BLaER1 (cell line): ENCODE measurements around the gene PI4K2A.
A peak's percentile ranks its signal among the peaks of the same experiment; 100 is the strongest.
"Not testable (repeated sequence)": the region's sequence is repeated elsewhere in the genome, so short reads cannot be mapped to it uniquely, and the experiment has no call there.

Experiments used
- H3K27ac ChIP-seq: shearing (Covaris generic); formaldehyde crosslinking; 2 replicates; pipeline ENCODE4 v1.8.1; 2022
- H3K27me3 ChIP-seq: shearing (Covaris generic); formaldehyde crosslinking; 2 replicates; pipeline ENCODE4 v1.8.1; 2022
- H3K36me3 ChIP-seq: shearing (Covaris generic); formaldehyde crosslinking; 2 replicates; pipeline ENCODE4 v1.8.1; 2022
- H3K4me1 ChIP-seq: shearing (Covaris generic); formaldehyde crosslinking; 2 replicates; pipeline ENCODE4 v1.8.1; 2022
- H3K4me2 ChIP-seq: shearing (Covaris generic); formaldehyde crosslinking; 2 replicates; pipeline ENCODE4 v1.8.1; 2022
- H3K4me3 ChIP-seq: shearing (Covaris generic); formaldehyde crosslinking; 2 replicates; pipeline ENCODE4 v1.8.1; 2022
- H3K9ac ChIP-seq: shearing (Covaris generic); formaldehyde crosslinking; 2 replicates; pipeline ENCODE4 v1.8.1; 2022
- H3K9me3 ChIP-seq: shearing (Covaris generic); formaldehyde crosslinking; 2 replicates; pipeline ENCODE4 v1.8.1; 2022
- H4K20me1 ChIP-seq: shearing (Covaris generic); formaldehyde crosslinking; 2 replicates; pipeline ENCODE4 v1.8.1; 2022
- Cebpa-rat ChIP-seq: shearing (Covaris generic); IDR thresholded peaks from 2 replicates; pipeline ENCODE4 v1.8.1; 2022

The PI4K2A gene

GRCh38 chr10:97629289-97629688, 11.2 kb upstream of the PI4K2A start:
- H3K4me2 ChIP-seq, result no peak overlapping the region
- no peak for TF ChIP-seq Cebpa-rat
- H3K4me1 ChIP-seq, result no peaks in the 10 kb centered on the region
- no peak overlapping the region for H3K9ac ChIP-seq
- H3K27me3 ChIP-seq, result no peaks in the 10 kb centered on the region
- H3K36me3 ChIP-seq, result no peaks in the 10 kb centered on the region
- H3K4me3 ChIP-seq, result no peak overlapping the region
- H3K27ac ChIP-seq, result no peak overlapping the region
- no peaks in the 10 kb centered on the region for H4K20me1 ChIP-seq
- H3K9me3 ChIP-seq, result peaks cover 10% of the 10 kb centered on the region; the same call in 1 of the 2 replicates

GRCh38 chr10:97631098-97631497, 9.4 kb upstream of the PI4K2A start:
- H4K20me1 ChIP-seq, result no peaks in the 10 kb centered on the region
- H3K4me3 ChIP-seq, result no peak overlapping the region
- H3K36me3 ChIP-seq, result no peaks in the 10 kb centered on the region
- H3K27me3 ChIP-seq, result no peaks in the 10 kb centered on the region
- no peak overlapping the region for H3K4me2 ChIP-seq
- no peaks in the 10 kb centered on the region for H3K4me1 ChIP-seq
- no peak overlapping the region for H3K27ac ChIP-seq
- peaks cover 10% of the 10 kb centered on the region; the same call in 1 of the 2 replicates for H3K9me3 ChIP-seq
- H3K9ac ChIP-seq, result no peak overlapping the region
- no peak for TF ChIP-seq Cebpa-rat

- Histone ChIP-seq H3K36me3 (no peaks in the 10 kb centered on the region), H4K20me1 (no peaks in the 10 kb centered on the region), H3K9ac (no peak within 1 kb of the TSS), H3K4me2 (no peak within 1 kb of the TSS), H3K4me3 (no peak within 1 kb of the TSS), H3K27me3 (no peaks in the 10 kb centered on the region), H3K4me1 (no peaks in the 10 kb centered on the region), H3K27ac (no peak within 1 kb of the TSS), H3K9me3 (peaks cover 10% of the 10 kb centered on the region; the same call in 1 of the 2 replicates)
- TF ChIP-seq Cebpa-rat, result no peak
Measured at GRCh38 chr10:97632949-97633884, 7.3 kb upstream of the PI4K2A start, which contains the start of gene MORN4. Gene MORN4, minus strand, starts transcription at chr10:97633500. Its CDS starts 13,847 bp downstream, at chr10:97619653.

GRCh38 chr10:97633921-97634320, 6.5 kb upstream of the PI4K2A start:
- no peaks in the 10 kb centered on the region for H3K36me3 ChIP-seq
- H3K27ac ChIP-seq, result no peak overlapping the region
- H3K27me3 ChIP-seq, result no peaks in the 10 kb centered on the region
- peaks cover 10% of the 10 kb centered on the region; the same call in 1 of the 2 replicates for H3K9me3 ChIP-seq
- H3K4me1 ChIP-seq, result no peaks in the 10 kb centered on the region
- no peak overlapping the region for H3K9ac ChIP-seq
- H4K20me1 ChIP-seq, result no peaks in the 10 kb centered on the region
- TF ChIP-seq Cebpa-rat, result no peak
- H3K4me3 ChIP-seq, result no peak overlapping the region
- H3K4me2 ChIP-seq, result no peak overlapping the region

GRCh38 chr10:97635577-97635976, 4.9 kb upstream of the PI4K2A start:
- Histone ChIP-seq H3K4me1 (no peaks in the 10 kb centered on the region), H3K9ac (no peak overlapping the region), H4K20me1 (no peaks in the 10 kb centered on the region), H3K36me3 (no peaks in the 10 kb centered on the region), H3K4me3 (no peak overlapping the region), H3K9me3 (peaks cover 14% of the 10 kb centered on the region), H3K4me2 (no peak overlapping the region), H3K27ac (no peak overlapping the region), H3K27me3 (no peaks in the 10 kb centered on the region)
- no peak for TF ChIP-seq Cebpa-rat

- not testable (repeated sequence) for H3K27me3 ChIP-seq, H3K9ac ChIP-seq, H3K27ac ChIP-seq, H3K9me3 ChIP-seq, H3K4me3 ChIP-seq, H3K4me2 ChIP-seq, H3K36me3 ChIP-seq
- Histone ChIP-seq H4K20me1 (peaks cover 13% of the 10 kb centered on the region; the same call in 1 of the 2 replicates), H3K4me1 (peaks cover 13% of the 10 kb centered on the region)
Measured at GRCh38 chr10:97639090-97639489, 1.4 kb upstream of the PI4K2A start.

GRCh38 chr10:97640868-97641811, 669 bp downstream of the PI4K2A start:
- Histone ChIP-seq H3K4me1 (peaks cover 13% of the 10 kb centered on the region), H4K20me1 (peaks cover 13% of the 10 kb centered on the region; the same call in 1 of the 2 replicates), H3K9me3 (peaks cover 10% of the 10 kb centered on the region; the same call in 1 of the 2 replicates), H3K4me2 (peak overlapping the region; percentile 81), H3K4me3 (peak overlapping the region; percentile 81), H3K27me3 (no peaks in the 10 kb centered on the region), H3K9ac (peak overlapping the region; percentile 73), H3K27ac (peak overlapping the region; percentile 49; the same call in 1 of the 2 replicates), H3K36me3 (0 out of 2 replicates have a peak, but pooled peaks cover 7% of the 10 kb centered on the region)
- no peak for TF ChIP-seq Cebpa-rat

GRCh38 chr10:97642471-97643159, 2.1 kb downstream of the PI4K2A start:
- Histone ChIP-seq H3K4me1 (peaks cover 13% of the 10 kb centered on the region), H4K20me1 (peaks cover 13% of the 10 kb centered on the region; the same call in 1 of the 2 replicates), H3K4me2 (peak overlapping the region; percentile 81)
- not testable (repeated sequence) for H3K27ac ChIP-seq, H3K9ac ChIP-seq, H3K36me3 ChIP-seq, H3K27me3 ChIP-seq, H3K9me3 ChIP-seq, H3K4me3 ChIP-seq

- Histone ChIP-seq H3K9me3 (peaks cover 10% of the 10 kb centered on the region; the same call in 1 of the 2 replicates), H3K27ac (no peak overlapping the region), H3K27me3 (no peaks in the 10 kb centered on the region), H4K20me1 (peaks cover 13% of the 10 kb centered on the region; the same call in 1 of the 2 replicates), H3K9ac (no peak overlapping the region), H3K4me3 (no peak overlapping the region), H3K4me2 (no peak overlapping the region), H3K36me3 (0 out of 2 replicates have a peak, but pooled peaks cover 7% of the 10 kb centered on the region), H3K4me1 (peaks cover 13% of the 10 kb centered on the region)
- no peak for TF ChIP-seq Cebpa-rat
Measured at GRCh38 chr10:97643441-97643985, 3.0 kb downstream of the PI4K2A start.
